Activated naive CD8-positive, alpha-beta T cell treated with anti-CD3 and anti-CD28 coated beads for 36 hours (primary cell): ENCODE data around the gene DAP. TPM values are rescaled to one million over a fixed set of nuclear protein-coding genes. Genes with fewer than 3 reads are reported as not detected.

Experiments used
- DNase-seq: peaks from one replicate; pipeline ENCODE4 v3.0.0; 2021
- H3K27ac Mint-ChIP-seq: one replicate; pipeline ENCODE4 v1.8.0; 2022; ENCODE audit warnings: mild to moderate bottlenecking, moderate library complexity, mixed read lengths
- H3K27me3 Mint-ChIP-seq: one replicate; pipeline ENCODE4 v1.8.0; 2022; ENCODE audit warnings: mild to moderate bottlenecking, mixed read lengths
- H3K36me3 Mint-ChIP-seq: one replicate; pipeline ENCODE4 v1.8.0; 2021; ENCODE audit warnings: mild to moderate bottlenecking, mixed read lengths
- H3K4me1 Mint-ChIP-seq: one replicate; pipeline ENCODE4 v1.8.0; 2021; ENCODE audit warnings: mixed read lengths
- H3K4me3 Mint-ChIP-seq: one replicate; pipeline ENCODE4 v1.8.0; 2022; ENCODE audit warnings: mild to moderate bottlenecking, moderate library complexity, mixed read lengths
- H3K9me3 Mint-ChIP-seq: one replicate; pipeline ENCODE4 v1.8.0; 2022; ENCODE audit warnings: mixed read lengths
- total RNA-seq, 2 experiments: library from RNA; stranded (reverse); gene quantifications; one replicate each; pipeline ENCODE4 v1.2.3, GENCODE V29; 2021

DAP gene
- total RNA-seq, 2 experiments from 2014 or later, result 53.2 to 53.4 TPM

GRCh38 chr5:10715605-10716290, 45.3 kb downstream of the DAP start:
- Mint-ChIP-seq H3K36me3 (peaks cover 41% of the 10 kb centered on the region), H3K4me1 (peaks cover 4% of the 10 kb centered on the region), H3K4me3 (no peak overlapping the region), H3K9me3 (no peaks in the 10 kb centered on the region), H3K27ac (peak overlapping the region; percentile 20), H3K27me3 (no peaks in the 10 kb centered on the region)
- no peak for DNase-seq

GRCh38 chr5:10712574-10713366, 48.3 kb downstream of the DAP start:
- Mint-ChIP-seq H3K27me3 (no peaks in the 10 kb centered on the region), H3K36me3 (peaks cover 38% of the 10 kb centered on the region), H3K4me3 (no peak overlapping the region), H3K27ac (no peak overlapping the region), H3K4me1 (peaks cover 6% of the 10 kb centered on the region), H3K9me3 (no peaks in the 10 kb centered on the region)
- DNase-seq, result no peak

GRCh38 chr5:10711562-10711961, 49.5 kb downstream of the DAP start:
- DNase-seq, result no peak
- peak overlapping the region; percentile 5 for H3K27ac Mint-ChIP-seq
- H3K36me3 Mint-ChIP-seq, result peaks cover 28% of the 10 kb centered on the region
- peaks cover 6% of the 10 kb centered on the region for H3K4me1 Mint-ChIP-seq
- H3K4me3 Mint-ChIP-seq, result no peak overlapping the region
- no peaks in the 10 kb centered on the region for H3K27me3 Mint-ChIP-seq
- no peaks in the 10 kb centered on the region for H3K9me3 Mint-ChIP-seq

- Mint-ChIP-seq H3K27ac (no peak overlapping the region), H3K9me3 (no peaks in the 10 kb centered on the region), H3K4me3 (no peak overlapping the region), H3K36me3 (peaks cover 24% of the 10 kb centered on the region), H3K4me1 (peaks cover 14% of the 10 kb centered on the region), H3K27me3 (no peaks in the 10 kb centered on the region)
- DNase-seq, result no peak
These were observed 50.4 kb downstream of the DAP start for GRCh38 chr5:10710513-10711128.

- Mint-ChIP-seq H3K36me3 (peaks cover 23% of the 10 kb centered on the region), H3K27ac (no peak overlapping the region), H3K4me3 (no peak overlapping the region), H3K9me3 (no peaks in the 10 kb centered on the region), H3K27me3 (no peaks in the 10 kb centered on the region), H3K4me1 (peaks cover 21% of the 10 kb centered on the region)
- DNase-seq, result no peak
These were observed 51.1 kb downstream of the DAP start for GRCh38 chr5:10709933-10710332.

GRCh38 chr5:10709409-10709808, 51.6 kb downstream of the DAP start:
- H3K4me3 Mint-ChIP-seq, result no peak overlapping the region
- peaks cover 19% of the 10 kb centered on the region for H3K36me3 Mint-ChIP-seq
- no peaks in the 10 kb centered on the region for H3K27me3 Mint-ChIP-seq
- H3K9me3 Mint-ChIP-seq, result no peaks in the 10 kb centered on the region
- H3K27ac Mint-ChIP-seq, result no peak overlapping the region
- peaks cover 26% of the 10 kb centered on the region for H3K4me1 Mint-ChIP-seq
- DNase-seq, result no peak

- Mint-ChIP-seq H3K36me3 (peaks cover 14% of the 10 kb centered on the region), H3K27ac (no peak overlapping the region), H3K4me3 (no peak overlapping the region), H3K27me3 (no peaks in the 10 kb centered on the region), H3K4me1 (peaks cover 28% of the 10 kb centered on the region), H3K9me3 (no peaks in the 10 kb centered on the region)
- DNase-seq, result no peak
These were observed 52.7 kb downstream of the DAP start for GRCh38 chr5:10708189-10708944.

- Mint-ChIP-seq H3K36me3 (peaks cover 8% of the 10 kb centered on the region), H3K4me1 (peaks cover 27% of the 10 kb centered on the region), H3K4me3 (no peak overlapping the region), H3K27me3 (no peaks in the 10 kb centered on the region), H3K9me3 (no peaks in the 10 kb centered on the region), H3K27ac (no peak overlapping the region)
- no peak for DNase-seq
These were observed 53.6 kb downstream of the DAP start for GRCh38 chr5:10707198-10708142.

GRCh38 chr5:10706326-10706725, 54.7 kb downstream of the DAP start:
- Mint-ChIP-seq H3K27me3 (no peaks in the 10 kb centered on the region), H3K4me3 (no peak overlapping the region), H3K9me3 (no peaks in the 10 kb centered on the region), H3K36me3 (peaks cover 6% of the 10 kb centered on the region), H3K4me1 (peaks cover 28% of the 10 kb centered on the region), H3K27ac (no peak overlapping the region)
- DNase-seq, result no peak

- Mint-ChIP-seq H3K36me3 (peaks cover 6% of the 10 kb centered on the region), H3K9me3 (no peaks in the 10 kb centered on the region), H3K4me1 (peaks cover 28% of the 10 kb centered on the region), H3K27ac (peak overlapping the region; percentile 70), H3K27me3 (no peaks in the 10 kb centered on the region), H3K4me3 (no peak overlapping the region)
- DNase-seq, result no peak
These were observed 55.3 kb downstream of the DAP start for GRCh38 chr5:10705747-10706146.

GRCh38 chr5:10704949-10705621, 55.9 kb downstream of the DAP start:
- peaks cover 8% of the 10 kb centered on the region for H3K36me3 Mint-ChIP-seq
- no peaks in the 10 kb centered on the region for H3K27me3 Mint-ChIP-seq
- H3K4me3 Mint-ChIP-seq, result no peak overlapping the region
- peaks cover 29% of the 10 kb centered on the region for H3K4me1 Mint-ChIP-seq
- H3K9me3 Mint-ChIP-seq, result no peaks in the 10 kb centered on the region
- peak overlapping the region; percentile 70 for H3K27ac Mint-ChIP-seq
- no peak for DNase-seq

- no peak for DNase-seq
- no peak overlapping the region for H3K27ac Mint-ChIP-seq
- no peak overlapping the region for H3K4me3 Mint-ChIP-seq
- no peaks in the 10 kb centered on the region for H3K9me3 Mint-ChIP-seq
- H3K27me3 Mint-ChIP-seq, result no peaks in the 10 kb centered on the region
- H3K36me3 Mint-ChIP-seq, result peaks cover 8% of the 10 kb centered on the region
- H3K4me1 Mint-ChIP-seq, result peaks cover 41% of the 10 kb centered on the region
These were observed 57.4 kb downstream of the DAP start for GRCh38 chr5:10703676-10704075.

GRCh38 chr5:10702911-10703491, 58.0 kb downstream of the DAP start:
- Mint-ChIP-seq H3K27me3 (no peaks in the 10 kb centered on the region), H3K36me3 (peaks cover 8% of the 10 kb centered on the region), H3K9me3 (no peaks in the 10 kb centered on the region), H3K27ac (no peak overlapping the region), H3K4me3 (no peak overlapping the region), H3K4me1 (peaks cover 43% of the 10 kb centered on the region)
- DNase-seq, result no peak
